GM12892 (cell line): ENCODE measurements around the gene TBPL1.

Experiments used
- POLR2A ChIP-seq: IDR thresholded peaks from 2 replicates; pipeline ENCODE4 v1.6.1; 2011; ENCODE audit warnings: low read depth, low read length, control low read depth
- POLR2AphosphoS5 ChIP-seq: IDR thresholded peaks from 2 replicates; pipeline ENCODE4 v1.6.1; 2011; ENCODE audit warnings: low read depth, low read length, control low read depth

DNA sequence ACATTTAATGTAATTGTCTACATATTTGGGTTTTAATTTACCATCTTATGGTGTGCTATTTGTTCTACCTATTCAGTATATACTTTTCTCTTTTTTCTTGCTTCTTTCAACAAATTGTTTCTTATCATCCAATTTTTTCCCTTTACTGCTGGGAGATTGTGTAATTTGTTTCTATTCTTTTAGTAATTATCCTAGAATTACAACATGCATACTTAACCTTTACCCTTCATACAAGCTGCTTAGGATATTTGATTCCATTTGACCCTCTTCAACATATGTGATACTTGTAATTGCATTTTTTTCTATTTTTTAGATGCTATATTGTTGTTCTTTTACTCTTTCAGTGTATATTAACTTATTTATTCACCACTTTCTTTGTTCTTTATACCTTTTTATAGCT is 15.1 kb upstream of the TBPL1 start:
- TF ChIP-seq POLR2A (no peak), POLR2AphosphoS5 (no peak)
